Liver (tissue), 9 donors: ENCODE measurements around the gene F2R. TPM values are rescaled to one million over a fixed set of nuclear protein-coding genes. Genes with fewer than 3 reads are reported as not detected.

Experiments used
- DNase-seq: peaks from one replicate; pipeline ENCODE4 v3.0.0-alpha.2; 2017; ENCODE audit warnings: low spot score
- H3K27ac ChIP-seq, 2 donors: one replicate each; pipeline ENCODE4 v1.7.0; 2013; ENCODE audit warnings: inconsistent platforms in 2 of 2, low read length in 2 of 2, control low read depth in 1 of 2, low read depth in 1 of 2, mild to moderate bottlenecking in 1 of 2
- H3K27me3 ChIP-seq, 4 donors: one replicate each; pipeline versions ENCODE4 v1.6.1 to v1.7.0; 2013; ENCODE audit warnings: low read length in 3 of 4, inconsistent platforms in 1 of 4, mild to moderate bottlenecking in 1 of 4, moderate library complexity in 1 of 4; ENCODE audit not compliant: control insufficient read depth in 4 of 4, insufficient read depth in 4 of 4
- H3K36me3 ChIP-seq, 4 donors: one replicate each; pipeline versions ENCODE4 v1.6.1 to v1.7.0; 2013; ENCODE audit warnings: low read length in 3 of 4, mild to moderate bottlenecking in 3 of 4, low read depth in 1 of 4, moderate library complexity in 1 of 4; ENCODE audit not compliant: control insufficient read depth in 4 of 4, insufficient read depth in 3 of 4
- H3K4me1 ChIP-seq, 4 donors: one replicate each; pipeline versions ENCODE4 v1.6.1 to v1.7.0; 2013; ENCODE audit warnings: low read length in 3 of 4, mild to moderate bottlenecking in 3 of 4, moderate library complexity in 1 of 4; ENCODE audit not compliant: control insufficient read depth in 4 of 4, insufficient read depth in 4 of 4
- H3K4me3 ChIP-seq, 3 donors: one replicate each; pipeline versions ENCODE4 v1.6.1 to v1.7.0; 2013; ENCODE audit warnings: low read length in 3 of 3, control low read depth in 1 of 3, low read depth in 1 of 3, mild to moderate bottlenecking in 1 of 3
- H3K9ac ChIP-seq, 2 donors: one replicate each; pipeline ENCODE4 v1.7.0; 2013; ENCODE audit warnings: low read length in 2 of 2, mild to moderate bottlenecking in 2 of 2, moderate library complexity in 2 of 2, control low read depth in 1 of 2, low read depth in 1 of 2
- H3K9me3 ChIP-seq, 4 donors: one replicate each; pipeline versions ENCODE4 v1.6.1 to v1.7.0; 2013; ENCODE audit warnings: low read length in 3 of 4; ENCODE audit not compliant: control insufficient read depth in 4 of 4
- ATF3 ChIP-seq: IDR thresholded peaks from 2 replicates; pipeline ENCODE4 v1.6.1; 2016; ENCODE audit warnings: antibody characterized with exemption
- EGR1 ChIP-seq, 2 donors: IDR thresholded peaks; 2 replicates each; pipeline ENCODE4 v1.6.1; 2016 to 2018; ENCODE audit warnings: antibody characterized with exemption in 2 of 2, low read depth in 2 of 2
- FOXA1 ChIP-seq: IDR thresholded peaks from 2 replicates; pipeline ENCODE4 v1.6.1; 2016; ENCODE audit warnings: antibody characterized with exemption
- FOXA2 ChIP-seq: IDR thresholded peaks from 2 replicates; pipeline ENCODE4 v1.6.1; 2016; ENCODE audit warnings: antibody characterized with exemption
- GABPA ChIP-seq, 2 donors: IDR thresholded peaks in 1 of 2; conservative IDR thresholded peaks in 1 of 2; 2 replicates each; pipeline ENCODE4 v1.6.1; 2016; ENCODE audit warnings: antibody characterized with exemption in 2 of 2, mild to moderate bottlenecking in 1 of 2, moderate library complexity in 1 of 2
- HNF4G ChIP-seq: IDR thresholded peaks from 2 replicates; pipeline ENCODE4 v1.6.1; 2016; ENCODE audit warnings: antibody characterized with exemption
- MAX ChIP-seq: IDR thresholded peaks from 2 replicates; pipeline ENCODE4 v1.6.1; 2016; ENCODE audit warnings: antibody characterized with exemption
- NR2F2 ChIP-seq: IDR thresholded peaks from 2 replicates; pipeline ENCODE4 v1.6.1; 2016; ENCODE audit warnings: antibody characterized with exemption
- RXRA ChIP-seq, 2 donors: IDR thresholded peaks; 2 replicates each; pipeline ENCODE4 v1.6.1; 2017 to 2018; ENCODE audit warnings: antibody characterized with exemption in 2 of 2, mild to moderate bottlenecking in 1 of 2
- SP1 ChIP-seq: IDR thresholded peaks from 2 replicates; pipeline ENCODE4 v1.6.1; 2018; ENCODE audit warnings: antibody characterized with exemption, mild to moderate bottlenecking
- YY1 ChIP-seq: IDR thresholded peaks from 2 replicates; pipeline ENCODE4 v1.6.1; 2016; ENCODE audit warnings: antibody characterized with exemption, mild to moderate bottlenecking
- WGBS: extraction: QIAGEN DNeasy Blood & Tissue Kit; methylation state at CpG from one replicate; pipeline ENCODE4 v1.1.7; 2013; 5-methylcytosine and 5-hydroxymethylcytosine counted together
- polyA plus RNA-seq, 2 donors: library from polyadenylated mRNA; stranded (reverse) in 1 of 2; unstranded in 1 of 2; fragments of 200-250 nt in 1 of 2; fragments of >200 nt in 1 of 2; fragmentation: Nextera tagmentation in 1 of 2; extraction: Ambion mirVana in 1 of 2; gene quantifications; one replicate each; pipeline versions ENCODE4 v1.2.1 to v1.2.3, GENCODE V29; 2013 to 2015
- total RNA-seq, 2 donors: library from RNA; depleted of rRNA; stranded (reverse); fragments of >200 nt; gene quantifications; one replicate each; pipeline ENCODE4 v1.2.3, GENCODE V29; 2014
- TF ChIP-seq, protein P1 (sequence below): fragments of 150-350 bp; IDR thresholded peaks from 2 replicates; pipeline ENCODE4 v1.5.1; 2017; ENCODE audit warnings: improper control_type of control experiment, low read depth, low read length; ENCODE audit not compliant: missing input control
- TF ChIP-seq, protein P2 (sequence below): IDR thresholded peaks from 2 replicates; pipeline ENCODE4 v1.6.1; 2016; ENCODE audit warnings: antibody characterized with exemption
- TF ChIP-seq, protein P3 (sequence below): IDR thresholded peaks from 2 replicates; pipeline ENCODE4 v1.6.1; 2016; ENCODE audit warnings: antibody characterized with exemption, mild to moderate bottlenecking
- donor health status: healthy.
- donor health status: healthy.
- donor health status: healthy.
- donor health status: healthy.
- donor health status: healthy.

The F2R gene
- total and polyA plus RNA-seq, 4 donors, result 5.9 to 18.7 (median 9.5) TPM

DNA sequence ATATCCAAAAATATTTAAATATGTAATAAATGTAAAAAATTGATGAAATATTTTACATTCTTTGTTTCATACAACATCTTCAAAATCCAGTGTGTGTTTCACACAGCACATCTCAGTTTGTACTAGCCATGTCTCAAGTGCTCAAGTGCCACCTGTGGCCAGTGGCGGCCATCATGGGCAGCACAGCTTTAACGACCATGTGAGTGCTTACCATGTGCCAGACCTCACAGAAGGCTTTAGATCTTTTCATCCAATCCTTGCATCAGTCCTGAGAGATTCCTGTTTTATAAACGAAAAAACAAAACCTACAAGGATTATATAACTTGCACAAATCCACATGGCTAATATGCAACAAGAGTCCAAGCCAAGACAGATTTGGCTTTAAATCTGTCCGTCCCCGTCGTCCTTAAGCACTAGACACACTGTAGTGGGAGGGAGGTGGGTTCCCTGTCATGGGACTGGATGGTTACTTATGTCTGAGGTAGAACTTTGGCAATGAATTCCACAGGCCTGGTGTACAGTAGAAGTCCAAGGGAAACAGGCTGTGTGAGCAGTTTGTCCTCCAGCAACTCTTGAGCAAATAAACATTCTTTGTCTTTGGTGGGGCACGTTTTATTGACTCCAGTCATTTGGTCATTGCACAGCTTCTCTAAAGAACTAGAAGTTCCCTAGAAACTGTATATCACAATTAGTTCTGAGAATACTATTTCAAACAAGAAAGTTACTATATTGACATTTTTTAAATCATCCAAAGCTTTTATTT is 25.0 kb upstream of the F2R start:
- Histone ChIP-seq H3K27me3 (no peaks in the 10 kb centered on the region), H3K9me3 (no peaks in the 10 kb centered on the region), H3K9ac (no peak overlapping the region), H3K4me3 (no peak overlapping the region), H3K4me1 (no peaks in the 10 kb centered on the region), H3K36me3 (peaks cover 4 to 42% (median 26%) of the 10 kb centered on the region in 4 donors), H3K27ac (peak overlapping the region in 1 of 2 donors; percentile 17)
- DNase-seq, result no peak
- TF ChIP-seq HNF4G (no peak), SP1 (no peak), RXRA (IDR thresholded peaks at IDR 0.05) (no peak), ATF3 (no peak), MAX (no peak), FOXA2 (no peak), YY1 (no peak), EGR1 (IDR thresholded peaks at IDR 0.05; ENCODE audit: low read depth in 2 of 2) (no peak), NR2F2 (no peak), GABPA (IDR thresholded peaks at IDR 0.05 in 1 of 2, conservative IDR thresholded peaks at IDR 0.05 in 1 of 2) (no peak), FOXA1 (no peak)
- TF ChIP-seq, protein P1, sequence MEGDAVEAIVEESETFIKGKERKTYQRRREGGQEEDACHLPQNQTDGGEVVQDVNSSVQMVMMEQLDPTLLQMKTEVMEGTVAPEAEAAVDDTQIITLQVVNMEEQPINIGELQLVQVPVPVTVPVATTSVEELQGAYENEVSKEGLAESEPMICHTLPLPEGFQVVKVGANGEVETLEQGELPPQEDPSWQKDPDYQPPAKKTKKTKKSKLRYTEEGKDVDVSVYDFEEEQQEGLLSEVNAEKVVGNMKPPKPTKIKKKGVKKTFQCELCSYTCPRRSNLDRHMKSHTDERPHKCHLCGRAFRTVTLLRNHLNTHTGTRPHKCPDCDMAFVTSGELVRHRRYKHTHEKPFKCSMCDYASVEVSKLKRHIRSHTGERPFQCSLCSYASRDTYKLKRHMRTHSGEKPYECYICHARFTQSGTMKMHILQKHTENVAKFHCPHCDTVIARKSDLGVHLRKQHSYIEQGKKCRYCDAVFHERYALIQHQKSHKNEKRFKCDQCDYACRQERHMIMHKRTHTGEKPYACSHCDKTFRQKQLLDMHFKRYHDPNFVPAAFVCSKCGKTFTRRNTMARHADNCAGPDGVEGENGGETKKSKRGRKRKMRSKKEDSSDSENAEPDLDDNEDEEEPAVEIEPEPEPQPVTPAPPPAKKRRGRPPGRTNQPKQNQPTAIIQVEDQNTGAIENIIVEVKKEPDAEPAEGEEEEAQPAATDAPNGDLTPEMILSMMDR, result no peak
- TF ChIP-seq, protein P2, sequence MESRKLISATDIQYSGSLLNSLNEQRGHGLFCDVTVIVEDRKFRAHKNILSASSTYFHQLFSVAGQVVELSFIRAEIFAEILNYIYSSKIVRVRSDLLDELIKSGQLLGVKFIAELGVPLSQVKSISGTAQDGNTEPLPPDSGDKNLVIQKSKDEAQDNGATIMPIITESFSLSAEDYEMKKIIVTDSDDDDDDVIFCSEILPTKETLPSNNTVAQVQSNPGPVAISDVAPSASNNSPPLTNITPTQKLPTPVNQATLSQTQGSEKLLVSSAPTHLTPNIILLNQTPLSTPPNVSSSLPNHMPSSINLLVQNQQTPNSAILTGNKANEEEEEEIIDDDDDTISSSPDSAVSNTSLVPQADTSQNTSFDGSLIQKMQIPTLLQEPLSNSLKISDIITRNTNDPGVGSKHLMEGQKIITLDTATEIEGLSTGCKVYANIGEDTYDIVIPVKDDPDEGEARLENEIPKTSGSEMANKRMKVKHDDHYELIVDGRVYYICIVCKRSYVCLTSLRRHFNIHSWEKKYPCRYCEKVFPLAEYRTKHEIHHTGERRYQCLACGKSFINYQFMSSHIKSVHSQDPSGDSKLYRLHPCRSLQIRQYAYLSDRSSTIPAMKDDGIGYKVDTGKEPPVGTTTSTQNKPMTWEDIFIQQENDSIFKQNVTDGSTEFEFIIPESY, result no peak
- TF ChIP-seq, protein P3, sequence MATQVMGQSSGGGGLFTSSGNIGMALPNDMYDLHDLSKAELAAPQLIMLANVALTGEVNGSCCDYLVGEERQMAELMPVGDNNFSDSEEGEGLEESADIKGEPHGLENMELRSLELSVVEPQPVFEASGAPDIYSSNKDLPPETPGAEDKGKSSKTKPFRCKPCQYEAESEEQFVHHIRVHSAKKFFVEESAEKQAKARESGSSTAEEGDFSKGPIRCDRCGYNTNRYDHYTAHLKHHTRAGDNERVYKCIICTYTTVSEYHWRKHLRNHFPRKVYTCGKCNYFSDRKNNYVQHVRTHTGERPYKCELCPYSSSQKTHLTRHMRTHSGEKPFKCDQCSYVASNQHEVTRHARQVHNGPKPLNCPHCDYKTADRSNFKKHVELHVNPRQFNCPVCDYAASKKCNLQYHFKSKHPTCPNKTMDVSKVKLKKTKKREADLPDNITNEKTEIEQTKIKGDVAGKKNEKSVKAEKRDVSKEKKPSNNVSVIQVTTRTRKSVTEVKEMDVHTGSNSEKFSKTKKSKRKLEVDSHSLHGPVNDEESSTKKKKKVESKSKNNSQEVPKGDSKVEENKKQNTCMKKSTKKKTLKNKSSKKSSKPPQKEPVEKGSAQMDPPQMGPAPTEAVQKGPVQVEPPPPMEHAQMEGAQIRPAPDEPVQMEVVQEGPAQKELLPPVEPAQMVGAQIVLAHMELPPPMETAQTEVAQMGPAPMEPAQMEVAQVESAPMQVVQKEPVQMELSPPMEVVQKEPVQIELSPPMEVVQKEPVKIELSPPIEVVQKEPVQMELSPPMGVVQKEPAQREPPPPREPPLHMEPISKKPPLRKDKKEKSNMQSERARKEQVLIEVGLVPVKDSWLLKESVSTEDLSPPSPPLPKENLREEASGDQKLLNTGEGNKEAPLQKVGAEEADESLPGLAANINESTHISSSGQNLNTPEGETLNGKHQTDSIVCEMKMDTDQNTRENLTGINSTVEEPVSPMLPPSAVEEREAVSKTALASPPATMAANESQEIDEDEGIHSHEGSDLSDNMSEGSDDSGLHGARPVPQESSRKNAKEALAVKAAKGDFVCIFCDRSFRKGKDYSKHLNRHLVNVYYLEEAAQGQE, result no peak
- 78% methylated on average over 7 of the region's 7 CpGs for WGBS
